RWPE2 (cell line): ENCODE results near the gene TBL1XR1.

Source experiments
- ATAC-seq: fragments of 200-7000 bp; cut with Tn5 transposase; 3 replicates; pipeline ENCODE4 v1.9.1; 2021; ENCODE audit warnings: low read depth
- DNase-seq: peaks from one replicate; pipeline ENCODE4 v3.0.0-alpha.2; 2020; ENCODE audit warnings: low spot score
- H3K27ac ChIP-seq: fragments of 450-650 bp; 2 replicates; pipeline ENCODE4 v1.5.1; 2017; ENCODE audit warnings: mild to moderate bottlenecking; ENCODE audit not compliant: poor library complexity, severe bottlenecking
- H3K27me3 ChIP-seq: fragments of 250-450 bp; sonication (Bioruptor Pico); 2 replicates; pipeline ENCODE4 v1.5.1; 2021; ENCODE audit warnings: mild to moderate bottlenecking, moderate library complexity; ENCODE audit not compliant: insufficient read depth, poor library complexity, severe bottlenecking
- H3K36me3 ChIP-seq: fragments of 250-450 bp; sonication (Bioruptor Pico); 2 replicates; pipeline ENCODE4 v1.5.1; 2020; ENCODE audit warnings: low read depth, mild to moderate bottlenecking, moderate library complexity
- H3K4me1 ChIP-seq: fragments of 250-450 bp; sonication (Bioruptor Pico); 2 replicates; pipeline ENCODE4 v1.5.1; 2021; ENCODE audit warnings: mild to moderate bottlenecking, moderate library complexity; ENCODE audit not compliant: insufficient read depth, poor library complexity, severe bottlenecking
- H3K4me3 ChIP-seq: fragments of 250-450 bp; sonication (Bioruptor Pico); 2 replicates; pipeline ENCODE4 v1.5.1; 2021; ENCODE audit warnings: mild to moderate bottlenecking, moderate library complexity; ENCODE audit not compliant: severe bottlenecking
- H3K9me3 ChIP-seq: fragments of 250-450 bp; sonication (Bioruptor Pico); 2 replicates; pipeline ENCODE4 v1.5.1; 2021; ENCODE audit warnings: mild to moderate bottlenecking, moderate library complexity; ENCODE audit not compliant: severe bottlenecking
- TF ChIP-seq, protein P1 (sequence below): fragments of 450-650 bp; IDR thresholded peaks from one replicate; pipeline ENCODE4 v1.5.1; 2017; ENCODE audit warnings: mild to moderate bottlenecking, moderate library complexity; ENCODE audit not compliant: poor library complexity, severe bottlenecking

TBL1XR1 gene

DNA sequence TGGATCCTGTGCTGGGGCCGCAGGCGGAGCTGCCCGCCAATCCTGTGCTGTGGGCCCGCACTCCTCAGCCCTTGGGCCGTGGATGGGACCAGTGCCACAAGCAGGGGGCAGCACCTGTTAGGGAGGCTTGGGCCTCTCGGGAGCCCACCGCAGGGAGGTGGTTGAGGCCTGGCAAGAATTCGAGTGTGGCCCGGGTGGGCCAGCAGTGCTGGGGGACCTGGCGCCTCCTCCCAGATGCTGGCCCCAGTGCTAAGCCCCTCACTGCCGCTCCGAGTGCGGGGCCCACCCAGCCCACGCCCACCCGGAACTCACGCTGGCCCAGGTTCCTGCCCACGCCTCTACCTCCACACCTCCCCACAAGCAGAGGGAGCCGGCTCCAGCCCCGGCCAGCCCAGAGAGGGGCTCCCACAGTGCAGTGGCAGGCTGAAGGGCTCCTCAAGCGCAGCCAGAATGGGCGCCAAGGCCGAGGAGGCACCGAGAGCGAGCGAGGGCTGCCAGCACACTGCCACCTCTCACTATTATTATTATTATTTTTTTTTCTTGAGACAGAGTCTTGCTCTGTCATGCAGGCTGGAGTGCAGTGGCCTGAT lies 31.4 kb upstream of the TBL1XR1 start:
- Histone ChIP-seq H3K36me3 (no peaks in the 10 kb centered on the region), H3K27ac (no peak overlapping the region), H3K4me1 (no peaks in the 10 kb centered on the region), H3K4me3 (no peak overlapping the region), H3K27me3 (no peaks in the 10 kb centered on the region), H3K9me3 (no peaks in the 10 kb centered on the region)
- no peak for DNase-seq
- ATAC-seq: no peak
- TF ChIP-seq, protein P1, sequence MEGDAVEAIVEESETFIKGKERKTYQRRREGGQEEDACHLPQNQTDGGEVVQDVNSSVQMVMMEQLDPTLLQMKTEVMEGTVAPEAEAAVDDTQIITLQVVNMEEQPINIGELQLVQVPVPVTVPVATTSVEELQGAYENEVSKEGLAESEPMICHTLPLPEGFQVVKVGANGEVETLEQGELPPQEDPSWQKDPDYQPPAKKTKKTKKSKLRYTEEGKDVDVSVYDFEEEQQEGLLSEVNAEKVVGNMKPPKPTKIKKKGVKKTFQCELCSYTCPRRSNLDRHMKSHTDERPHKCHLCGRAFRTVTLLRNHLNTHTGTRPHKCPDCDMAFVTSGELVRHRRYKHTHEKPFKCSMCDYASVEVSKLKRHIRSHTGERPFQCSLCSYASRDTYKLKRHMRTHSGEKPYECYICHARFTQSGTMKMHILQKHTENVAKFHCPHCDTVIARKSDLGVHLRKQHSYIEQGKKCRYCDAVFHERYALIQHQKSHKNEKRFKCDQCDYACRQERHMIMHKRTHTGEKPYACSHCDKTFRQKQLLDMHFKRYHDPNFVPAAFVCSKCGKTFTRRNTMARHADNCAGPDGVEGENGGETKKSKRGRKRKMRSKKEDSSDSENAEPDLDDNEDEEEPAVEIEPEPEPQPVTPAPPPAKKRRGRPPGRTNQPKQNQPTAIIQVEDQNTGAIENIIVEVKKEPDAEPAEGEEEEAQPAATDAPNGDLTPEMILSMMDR: no peak

DNA sequence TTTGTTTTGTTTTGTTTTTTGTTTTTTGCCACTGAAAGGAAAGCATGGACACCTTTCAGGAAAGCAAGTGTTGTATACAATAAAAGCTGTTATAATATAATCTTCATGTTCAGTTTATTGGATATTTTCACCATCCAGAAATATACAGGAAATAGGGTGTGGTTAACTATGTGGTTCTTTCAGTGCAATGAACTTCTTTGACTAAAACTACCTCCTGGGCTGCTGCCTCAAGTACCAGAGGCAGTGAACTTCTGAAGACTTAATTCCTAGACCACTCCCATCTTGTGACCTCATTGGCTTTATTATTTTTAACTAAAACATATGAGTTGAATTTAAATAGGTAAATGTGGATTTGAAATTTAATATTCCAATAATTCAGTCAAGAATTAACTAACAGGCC lies 27.1 kb upstream of the TBL1XR1 start:
- Histone ChIP-seq H3K4me3 (no peak overlapping the region), H3K36me3 (no peaks in the 10 kb centered on the region), H3K4me1 (no peaks in the 10 kb centered on the region), H3K9me3 (no peaks in the 10 kb centered on the region), H3K27ac (no peak overlapping the region), H3K27me3 (no peaks in the 10 kb centered on the region)
- DNase-seq: no peak
- no peak for ATAC-seq
- TF ChIP-seq, protein P1: no peak

DNA sequence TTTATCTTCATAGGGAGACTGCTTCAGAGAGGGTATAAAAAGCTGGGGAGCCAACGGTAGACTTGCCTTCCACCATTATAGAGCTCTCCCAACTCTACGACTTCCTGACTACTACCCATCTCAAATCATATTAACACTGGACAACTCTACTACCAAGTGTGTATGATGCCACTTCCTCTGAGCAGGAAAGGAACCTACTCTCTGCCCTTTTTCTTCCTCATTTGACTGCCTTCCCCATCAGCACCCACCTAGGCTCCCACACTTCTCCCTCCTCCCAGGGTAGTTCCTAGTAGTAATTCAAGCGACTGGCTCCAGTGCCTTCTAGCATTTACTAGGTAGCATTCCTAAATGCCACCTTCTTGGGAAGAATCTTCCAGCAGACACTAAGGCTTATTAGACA lies 24.5 kb upstream of the TBL1XR1 start:
- Histone ChIP-seq H3K9me3 (no peaks in the 10 kb centered on the region), H3K27me3 (no peaks in the 10 kb centered on the region), H3K4me1 (no peaks in the 10 kb centered on the region), H3K36me3 (no peaks in the 10 kb centered on the region), H3K27ac (no peak overlapping the region), H3K4me3 (no peak overlapping the region)
- DNase-seq (no peak), ATAC-seq (no peak)
- TF ChIP-seq, protein P1: no peak

DNA sequence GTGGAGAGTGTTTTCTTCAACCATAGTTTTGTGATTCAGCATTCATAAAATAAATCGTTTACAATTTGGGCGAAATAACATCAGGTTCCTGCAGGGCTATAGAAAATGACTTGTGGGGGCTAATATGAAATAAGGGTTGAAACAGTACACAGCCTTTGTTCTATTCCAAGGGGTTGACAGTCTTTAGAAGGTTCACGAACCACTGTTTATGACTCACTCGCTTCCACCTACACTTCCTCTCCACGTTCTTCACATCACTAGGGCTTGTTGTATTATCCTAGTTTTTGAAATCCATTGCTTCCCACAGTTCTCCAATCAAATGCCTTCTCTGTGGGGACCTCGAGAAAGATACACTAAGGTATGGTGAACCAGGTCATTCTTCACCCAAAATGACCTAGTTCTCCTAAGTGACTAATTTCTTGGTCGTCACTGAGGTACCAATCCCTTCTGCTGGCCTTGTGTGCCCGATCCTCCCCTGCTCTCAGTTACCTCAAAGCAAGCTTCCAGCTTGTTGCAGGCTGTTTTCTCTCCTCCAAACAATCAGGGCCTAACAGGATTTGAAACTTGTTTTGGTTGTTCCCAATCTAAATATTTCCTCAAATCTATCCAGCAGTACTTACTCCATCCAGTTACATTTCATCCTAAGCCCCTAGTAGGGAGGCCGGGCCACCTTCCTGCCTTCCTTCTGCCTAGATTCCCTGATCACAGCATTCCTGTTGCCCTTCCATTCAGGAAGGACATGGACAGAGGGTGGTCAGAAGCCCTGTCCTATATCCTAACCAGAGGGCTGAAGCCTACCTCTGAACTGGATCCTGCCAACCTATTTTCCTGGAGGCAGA lies 23.1 kb upstream of the TBL1XR1 start:
- ATAC-seq (no peak), DNase-seq (no peak)
- no peaks in the 10 kb centered on the region for H3K27me3 ChIP-seq
- H3K9me3 ChIP-seq: no peaks in the 10 kb centered on the region
- no peak overlapping the region for H3K27ac ChIP-seq
- H3K4me1 ChIP-seq: no peaks in the 10 kb centered on the region
- TF ChIP-seq, protein P1: no peak
- no peak overlapping the region for H3K4me3 ChIP-seq
- H3K36me3 ChIP-seq: no peaks in the 10 kb centered on the region
